Mesendoderm (in vitro differentiated cells): Measurements from ENCODE around the gene PTGER3.

Experiments used
- DNase-seq: peaks from one replicate; pipeline ENCODE4 v3.0.0; 2013
- H2AK5ac ChIP-seq: 2 replicates; pipeline ENCODE4 v1.6.1; 2013; ENCODE audit warnings: low read length, inconsistent platforms
- H2BK120ac ChIP-seq: 2 replicates; pipeline ENCODE4 v1.6.1; 2013; ENCODE audit warnings: low read depth, mild to moderate bottlenecking, low read length, moderate library complexity, mixed read lengths
- H2BK15ac ChIP-seq: replicated peaks from 2 replicates; pipeline ENCODE4 v1.6.1; 2013; ENCODE audit warnings: low read depth, mild to moderate bottlenecking, moderate library complexity
- H2BK5ac ChIP-seq: 2 replicates; pipeline ENCODE4 v1.6.1; 2013; ENCODE audit warnings: low read length, inconsistent platforms
- H3K18ac ChIP-seq: 2 replicates; pipeline ENCODE4 v1.6.1; 2013; ENCODE audit warnings: mild to moderate bottlenecking, low read length, mixed read lengths
- H3K23ac ChIP-seq: one replicate; pipeline ENCODE4 v1.6.1; 2013; ENCODE audit warnings: low read length
- H3K27ac ChIP-seq: 2 replicates; pipeline ENCODE4 v1.5.1; 2013; ENCODE audit warnings: low read depth, mild to moderate bottlenecking, inconsistent platforms, low read length, moderate library complexity
- H3K27me3 ChIP-seq: 2 replicates; pipeline ENCODE4 v1.6.1; 2013; ENCODE audit warnings: low read length, control low read depth, mild to moderate bottlenecking, inconsistent platforms; ENCODE audit not compliant: insufficient read depth, poor library complexity
- H3K36me3 ChIP-seq: 2 replicates; pipeline ENCODE4 v1.6.1; 2013; ENCODE audit warnings: low read length, inconsistent platforms; ENCODE audit not compliant: control insufficient read depth, insufficient read depth
- H3K4ac ChIP-seq: one replicate; pipeline ENCODE4 v1.6.1; 2013; ENCODE audit warnings: low read depth, mild to moderate bottlenecking, low read length, moderate library complexity
- H3K4me1 ChIP-seq: 2 replicates; pipeline ENCODE4 v1.6.1; 2013; ENCODE audit warnings: low read depth, low read length, inconsistent platforms; ENCODE audit not compliant: control insufficient read depth
- H3K4me2 ChIP-seq: 2 replicates; pipeline ENCODE4 v1.6.1; 2013; ENCODE audit warnings: low read length
- H3K4me3 ChIP-seq: 2 replicates; pipeline ENCODE4 v1.5.1; 2013; ENCODE audit warnings: mild to moderate bottlenecking, low read length
- H3K56ac ChIP-seq: one replicate; pipeline ENCODE4 v1.6.1; 2013; ENCODE audit warnings: low read length
- H3K79me1 ChIP-seq: 2 replicates; pipeline ENCODE4 v1.6.1; 2013; ENCODE audit warnings: low read length, inconsistent platforms
- H3K79me2 ChIP-seq: 2 replicates; pipeline ENCODE4 v1.6.1; 2013; ENCODE audit warnings: mild to moderate bottlenecking, low read length; ENCODE audit not compliant: control insufficient read depth, insufficient read depth
- H3K9ac ChIP-seq: 2 replicates; pipeline ENCODE4 v1.6.1; 2013; ENCODE audit warnings: low read length, inconsistent platforms
- H4K5ac ChIP-seq: one replicate; pipeline ENCODE4 v1.6.1; 2013; ENCODE audit warnings: low read length
- H4K8ac ChIP-seq: one replicate; pipeline ENCODE4 v1.6.1; 2013; ENCODE audit warnings: low read depth, mild to moderate bottlenecking, control low read depth, low read length, moderate library complexity
- WGBS: extraction: QIAGEN DNeasy Blood & Tissue Kit; methylation state at CpG from one replicate; pipeline ENCODE4 v1.1.7; 2013; ENCODE audit warnings: low lambda C conversion rate, missing lambda C conversion rate; ENCODE audit not compliant: insufficient coverage; ENCODE audit errors: extremely low coverage; 5-methylcytosine and 5-hydroxymethylcytosine counted together

The PTGER3 gene

GRCh38 chr1:70963374-70963773 is 84.2 kb downstream of the PTGER3 start:
- no peak overlapping the region for H4K5ac ChIP-seq
- no peaks in the 10 kb centered on the region for H3K27me3 ChIP-seq
- H4K8ac ChIP-seq = no peak overlapping the region
- no peak overlapping the region for H2BK5ac ChIP-seq
- H3K79me2 ChIP-seq = no peaks in the 10 kb centered on the region
- no peak overlapping the region for H2AK5ac ChIP-seq
- no peak overlapping the region for H3K27ac ChIP-seq
- no peak overlapping the region for H2BK15ac ChIP-seq
- H3K4me2 ChIP-seq = no peak overlapping the region
- no peaks in the 10 kb centered on the region for H3K4me1 ChIP-seq
- no peaks in the 10 kb centered on the region for H3K79me1 ChIP-seq
- no peak for DNase-seq
- H3K18ac ChIP-seq = no peak overlapping the region
- no peak overlapping the region for H3K23ac ChIP-seq
- no peak overlapping the region for H2BK120ac ChIP-seq
- no peak overlapping the region for H3K9ac ChIP-seq
- no peaks in the 10 kb centered on the region for H3K36me3 ChIP-seq
- H3K56ac ChIP-seq = no peak overlapping the region
- H3K4ac ChIP-seq = no peak overlapping the region
- WGBS = no CpG with 5 or more reads among the region's 6 CpGs
- H3K4me3 ChIP-seq = no peak overlapping the region

GRCh38 chr1:70961374-70961975 is 86.1 kb downstream of the PTGER3 start:
- Histone ChIP-seq H3K79me2 (no peaks in the 10 kb centered on the region), H4K8ac (no peak overlapping the region), H3K4ac (no peak overlapping the region), H3K4me3 (no peak overlapping the region), H3K4me2 (no peak overlapping the region), H2BK15ac (no peak overlapping the region), H3K36me3 (no peaks in the 10 kb centered on the region), H3K79me1 (no peaks in the 10 kb centered on the region), H3K18ac (no peak overlapping the region), H2AK5ac (no peak overlapping the region), H3K56ac (no peak overlapping the region), H4K5ac (no peak overlapping the region), H3K9ac (no peak overlapping the region), H3K27ac (no peak overlapping the region), H2BK120ac (no peak overlapping the region), H3K27me3 (no peaks in the 10 kb centered on the region), H2BK5ac (no peak overlapping the region), H3K4me1 (no peaks in the 10 kb centered on the region), H3K23ac (no peak overlapping the region)
- WGBS = no CpG with 5 or more reads among the region's 1 CpG
- DNase-seq = no peak

- no peak overlapping the region for H2BK5ac ChIP-seq
- H2BK120ac ChIP-seq = no peak overlapping the region
- H3K56ac ChIP-seq = no peak overlapping the region
- no peak overlapping the region for H4K5ac ChIP-seq
- no peak overlapping the region for H3K9ac ChIP-seq
- H3K18ac ChIP-seq = no peak overlapping the region
- no peak overlapping the region for H3K23ac ChIP-seq
- H3K79me1 ChIP-seq = no peaks in the 10 kb centered on the region
- no peaks in the 10 kb centered on the region for H3K79me2 ChIP-seq
- no peaks in the 10 kb centered on the region for H3K27me3 ChIP-seq
- H3K4me1 ChIP-seq = no peaks in the 10 kb centered on the region
- no peak overlapping the region for H2AK5ac ChIP-seq
- H3K4me3 ChIP-seq = no peak overlapping the region
- H4K8ac ChIP-seq = no peak overlapping the region
- no peak for DNase-seq
- H3K27ac ChIP-seq = no peak overlapping the region
- H3K36me3 ChIP-seq = no peaks in the 10 kb centered on the region
- H2BK15ac ChIP-seq = no peak overlapping the region
- H3K4ac ChIP-seq = no peak overlapping the region
- no CpG with 5 or more reads among the region's 5 CpGs for WGBS
- H3K4me2 ChIP-seq = no peak overlapping the region
These were observed 99.1 kb downstream of the PTGER3 start for GRCh38 chr1:70948396-70949017.

GRCh38 chr1:70947835-70948234 is 99.8 kb downstream of the PTGER3 start:
- no peak overlapping the region for H2AK5ac ChIP-seq
- no peak for DNase-seq
- H3K36me3 ChIP-seq = no peaks in the 10 kb centered on the region
- H3K4me3 ChIP-seq = no peak overlapping the region
- H4K5ac ChIP-seq = no peak overlapping the region
- no peak overlapping the region for H3K18ac ChIP-seq
- H3K79me1 ChIP-seq = no peaks in the 10 kb centered on the region
- H2BK120ac ChIP-seq = no peak overlapping the region
- H3K4me2 ChIP-seq = no peak overlapping the region
- no peaks in the 10 kb centered on the region for H3K79me2 ChIP-seq
- WGBS = no CpG with 5 or more reads among the region's 2 CpGs
- H3K23ac ChIP-seq = no peak overlapping the region
- H3K9ac ChIP-seq = no peak overlapping the region
- no peaks in the 10 kb centered on the region for H3K27me3 ChIP-seq
- no peak overlapping the region for H4K8ac ChIP-seq
- H2BK5ac ChIP-seq = no peak overlapping the region
- no peak overlapping the region for H3K4ac ChIP-seq
- no peaks in the 10 kb centered on the region for H3K4me1 ChIP-seq
- H2BK15ac ChIP-seq = no peak overlapping the region
- no peak overlapping the region for H3K27ac ChIP-seq
- no peak overlapping the region for H3K56ac ChIP-seq

GRCh38 chr1:70945676-70946075 is 101.9 kb downstream of the PTGER3 start:
- Histone ChIP-seq H3K4me2 (no peak overlapping the region), H4K5ac (no peak overlapping the region), H3K9ac (no peak overlapping the region), H3K27ac (no peak overlapping the region), H3K4me1 (no peaks in the 10 kb centered on the region), H4K8ac (no peak overlapping the region), H3K23ac (no peak overlapping the region), H3K56ac (no peak overlapping the region), H3K4ac (no peak overlapping the region), H2AK5ac (no peak overlapping the region), H2BK15ac (no peak overlapping the region), H2BK120ac (no peak overlapping the region), H3K79me1 (no peaks in the 10 kb centered on the region), H2BK5ac (no peak overlapping the region), H3K27me3 (no peaks in the 10 kb centered on the region), H3K36me3 (no peaks in the 10 kb centered on the region), H3K79me2 (no peaks in the 10 kb centered on the region), H3K18ac (no peak overlapping the region), H3K4me3 (no peak overlapping the region)
- DNase-seq = no peak
- no CpG with 5 or more reads among the region's 2 CpGs for WGBS

GRCh38 chr1:70945251-70945650 is 102.4 kb downstream of the PTGER3 start:
- H3K4ac ChIP-seq = no peak overlapping the region
- no peak overlapping the region for H3K4me2 ChIP-seq
- H4K5ac ChIP-seq = no peak overlapping the region
- H3K79me1 ChIP-seq = no peaks in the 10 kb centered on the region
- no peak for DNase-seq
- H3K18ac ChIP-seq = no peak overlapping the region
- H2AK5ac ChIP-seq = no peak overlapping the region
- no peak overlapping the region for H3K56ac ChIP-seq
- H3K27me3 ChIP-seq = no peaks in the 10 kb centered on the region
- H3K36me3 ChIP-seq = no peaks in the 10 kb centered on the region
- no peaks in the 10 kb centered on the region for H3K79me2 ChIP-seq
- WGBS = no CpG with 5 or more reads among the region's 3 CpGs
- no peak overlapping the region for H3K4me3 ChIP-seq
- H2BK5ac ChIP-seq = no peak overlapping the region
- no peaks in the 10 kb centered on the region for H3K4me1 ChIP-seq
- no peak overlapping the region for H2BK15ac ChIP-seq
- no peak overlapping the region for H3K27ac ChIP-seq
- no peak overlapping the region for H3K9ac ChIP-seq
- H4K8ac ChIP-seq = no peak overlapping the region
- no peak overlapping the region for H3K23ac ChIP-seq
- H2BK120ac ChIP-seq = no peak overlapping the region
